GM12874 (cell line): ENCODE results near the gene COL13A1.

Source experiments
- CTCF ChIP-seq: IDR thresholded peaks from 2 replicates; pipeline ENCODE4 v1.5.1; 2011; ENCODE audit warnings: low read depth, mild to moderate bottlenecking, control low read depth, low read length, moderate library complexity; ENCODE audit not compliant: insufficient read depth

COL13A1 gene

GRCh38 chr10:69896606-69897231 lies 95.0 kb downstream of the COL13A1 start:
- no peak for TF ChIP-seq CTCF

GRCh38 chr10:69897432-69897831 lies 95.7 kb downstream of the COL13A1 start:
- no peak for TF ChIP-seq CTCF

- TF ChIP-seq CTCF = no peak
Measured at GRCh38 chr10:69897999-69898398, 96.3 kb downstream of the COL13A1 start.

GRCh38 chr10:69898524-69898923 lies 96.8 kb downstream of the COL13A1 start:
- TF ChIP-seq CTCF = no peak

- TF ChIP-seq CTCF = no peak
Measured at GRCh38 chr10:69898941-69899340, 97.2 kb downstream of the COL13A1 start.

GRCh38 chr10:69899727-69900595 lies 98.3 kb downstream of the COL13A1 start:
- no peak for TF ChIP-seq CTCF

GRCh38 chr10:69901022-69901421 lies 99.3 kb downstream of the COL13A1 start:
- no peak for TF ChIP-seq CTCF
